HepG2 (cell line): ENCODE results near the gene PATZ1. TPM values are rescaled to one million over a fixed set of nuclear protein-coding genes. Genes with fewer than 3 reads are reported as not detected.

Experiments
- ARNTL ChIP-seq: sonication (generic); formaldehyde crosslinking; IDR thresholded peaks from 2 replicates; pipeline ENCODE4 v1.4.0; 2020; ENCODE audit warnings: mild to moderate bottlenecking, missing genetic modification reagents
- HOXA7 ChIP-seq: sonication (generic); formaldehyde crosslinking; IDR thresholded peaks from 2 replicates; pipeline ENCODE4 v1.8.1; 2022; ENCODE audit warnings: mild to moderate bottlenecking, missing genetic modification reagents, moderate library complexity
- RAD51 ChIP-seq: fragments of 450-650 bp; IDR thresholded peaks from 2 replicates; pipeline ENCODE4 v1.6.1; 2016; ENCODE audit warnings: borderline replicate concordance
- REL ChIP-seq: sonication (generic); formaldehyde crosslinking; conservative IDR thresholded peaks from 2 replicates; pipeline ENCODE4 v1.8.0; 2022; ENCODE audit warnings: mild to moderate bottlenecking, missing genetic modification reagents, moderate library complexity
- STAT6 ChIP-seq: sonication (generic); formaldehyde crosslinking; IDR thresholded peaks from 2 replicates; pipeline ENCODE4 v1.4.0; 2020; ENCODE audit warnings: missing genetic modification reagents, mild to moderate bottlenecking, borderline replicate concordance
- TMF1 ChIP-seq: sonication (generic); formaldehyde crosslinking; IDR thresholded peaks from 2 replicates; pipeline ENCODE4 v1.8.1; 2022; ENCODE audit warnings: low read depth, missing genetic modification reagents
- ZKSCAN8 ChIP-seq: IDR thresholded peaks from 2 replicates; pipeline ENCODE4 v1.6.1; 2016; ENCODE audit warnings: borderline replicate concordance, missing genetic modification reagents, missing compliant biosample characterization
- ZNF142 ChIP-seq: sonication (generic); formaldehyde crosslinking; IDR thresholded peaks from 2 replicates; pipeline ENCODE4 v1.4.0; 2020; ENCODE audit warnings: missing genetic modification reagents
- ZNF496 ChIP-seq: sonication (generic); formaldehyde crosslinking; IDR thresholded peaks from 2 replicates; pipeline ENCODE4 v1.8.1; 2023; ENCODE audit warnings: mild to moderate bottlenecking, moderate library complexity, missing genetic modification reagents; ENCODE audit not compliant: insufficient replicate concordance
- ZNF512B ChIP-seq: sonication (generic); formaldehyde crosslinking; IDR thresholded peaks from 2 replicates; pipeline ENCODE4 v1.5.1; 2020; ENCODE audit warnings: missing genetic modification reagents, mild to moderate bottlenecking, borderline replicate concordance
- ZNF607 ChIP-seq: sonication (generic); formaldehyde crosslinking; IDR thresholded peaks from 2 replicates; pipeline ENCODE4 v1.5.1; 2020; ENCODE audit warnings: missing genetic modification reagents, mild to moderate bottlenecking, borderline replicate concordance
- ZNF703 ChIP-seq: sonication (generic); formaldehyde crosslinking; IDR thresholded peaks from 2 replicates; pipeline ENCODE4 v1.5.1; 2020; ENCODE audit warnings: missing genetic modification reagents, mild to moderate bottlenecking, moderate library complexity, borderline replicate concordance
- ZNF83 ChIP-seq: sonication (generic); formaldehyde crosslinking; IDR thresholded peaks from 2 replicates; pipeline ENCODE4 v1.4.0; 2020; ENCODE audit warnings: missing genetic modification reagents, mild to moderate bottlenecking, borderline replicate concordance
- polyA plus RNA-seq, 8 experiments: library from polyadenylated mRNA; depleted of rRNA in 3 of 8; stranded (reverse) in 7 of 8; unstranded in 1 of 8; fragments of >200 nt; fragmentation: Illumina TruSeq in 4 of 8; extraction: Trizol in 4 of 8; gene quantifications; 2 replicates each; pipeline versions ENCODE4 v1.2.1 to v1.2.3, GENCODE V29; 2011 to 2016; ENCODE audit warnings: low read depth in 4 of 8, missing spikeins in 1 of 8, mixed read lengths in 1 of 8; ENCODE audit not compliant: insufficient read depth in 1 of 8
- total RNA-seq, 5 experiments: library from RNA; depleted of rRNA; stranded (reverse); fragments of >200 nt; fragmentation: Illumina TruSeq; extraction: Trizol; gene quantifications; 2 replicates each; pipeline ENCODE4 v1.2.3, GENCODE V29; 2016; ENCODE audit warnings: low read depth in 1 of 5
- TF ChIP-seq, protein P1 (sequence below): sonication (generic); formaldehyde crosslinking; IDR thresholded peaks from 2 replicates; pipeline ENCODE4 v1.5.0; 2020; ENCODE audit warnings: mild to moderate bottlenecking, missing genetic modification reagents, borderline replicate concordance

PATZ1 gene
- total and polyA plus RNA-seq, 2 of the 13 experiments (the other 11 are each of a cell fraction or from before 2014, with no cell fraction given), result 24.9 to 30.5 TPM

GRCh38 chr22:31347251-31348008 lies 1.3 kb upstream of the PATZ1 start (continued):
- no peak for TF ChIP-seq ZNF512B (CRISPR knock-in tag)
- TF ChIP-seq REL (CRISPR knock-in tag), result no peak; the same call in 1 of the 2 replicates
- TF ChIP-seq, protein P1, sequence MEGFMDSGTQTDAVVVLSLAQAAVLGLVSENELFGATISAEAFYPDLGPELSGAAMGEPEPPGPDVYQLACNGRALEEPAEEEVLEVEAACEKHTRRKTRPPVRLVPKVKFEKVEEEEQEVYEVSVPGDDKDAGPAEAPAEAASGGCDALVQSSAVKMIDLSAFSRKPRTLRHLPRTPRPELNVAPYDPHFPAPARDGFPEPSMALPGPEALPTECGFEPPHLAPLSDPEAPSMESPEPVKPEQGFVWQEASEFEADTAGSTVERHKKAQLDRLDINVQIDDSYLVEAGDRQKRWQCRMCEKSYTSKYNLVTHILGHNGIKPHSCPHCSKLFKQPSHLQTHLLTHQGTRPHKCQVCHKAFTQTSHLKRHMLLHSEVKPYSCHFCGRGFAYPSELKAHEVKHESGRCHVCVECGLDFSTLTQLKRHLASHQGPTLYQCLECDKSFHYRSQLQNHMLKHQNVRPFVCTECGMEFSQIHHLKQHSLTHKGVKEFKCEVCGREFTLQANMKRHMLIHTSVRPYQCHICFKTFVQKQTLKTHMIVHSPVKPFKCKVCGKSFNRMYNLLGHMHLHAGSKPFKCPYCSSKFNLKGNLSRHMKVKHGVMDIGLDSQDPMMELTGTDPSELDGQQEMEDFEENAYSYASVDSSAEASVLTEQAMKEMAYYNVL (CRISPR knock-in tag), result no peak
- no peak for TF ChIP-seq ZNF142 (CRISPR knock-in tag)
- TF ChIP-seq STAT6 (CRISPR knock-in tag), result no peak
- TF ChIP-seq ZNF703, result 0 out of 2 replicates have a peak, but pooled peaks have one; percentile 24
- no peak for TF ChIP-seq TMF1 (CRISPR knock-in tag)
- no peak for TF ChIP-seq ZNF83
- no peak for TF ChIP-seq ZNF607 (CRISPR knock-in tag)
- TF ChIP-seq ARNTL (CRISPR knock-in tag), result no peak
- no peak for TF ChIP-seq ZNF496 (CRISPR knock-in tag)
- TF ChIP-seq ZKSCAN8 (CRISPR knock-in tag), result no peak
- no peak for TF ChIP-seq RAD51
- no peak for TF ChIP-seq HOXA7
